Lower lobe of right lung (tissue), 2 donors: ENCODE data around the gene ACE. TPM values are rescaled to one million over a fixed set of nuclear protein-coding genes. Genes with fewer than 3 reads are reported as not detected.
A peak's percentile ranks its signal among the peaks of the same experiment; 100 is the strongest.

ENCODE experiments used
- ATAC-seq, 2 donors: fragments of 200-7000 bp; cut with Tn5 transposase; one replicate each; pipeline ENCODE4 v1.9.1; 2020 to 2022; ENCODE audit warnings: mild to moderate bottlenecking in 2 of 2, moderate library complexity in 2 of 2
- DNase-seq: peaks from one replicate; pipeline ENCODE4 v3.0.0-alpha.2; 2020
- H3K27ac ChIP-seq: fragments of 200-600 bp; one replicate; pipeline ENCODE4 v1.8.0; 2022
- H3K27me3 ChIP-seq: fragments of 200-600 bp; one replicate; pipeline ENCODE4 v1.8.0; 2022; ENCODE audit warnings: low read depth
- H3K36me3 ChIP-seq: fragments of 200-600 bp; one replicate; pipeline ENCODE4 v1.8.0; 2022; ENCODE audit warnings: mild to moderate bottlenecking
- H3K4me1 ChIP-seq: fragments of 200-600 bp; one replicate; pipeline ENCODE4 v1.8.0; 2022
- H3K4me3 ChIP-seq: fragments of 200-600 bp; one replicate; pipeline ENCODE4 v1.8.0; 2022; ENCODE audit warnings: mild to moderate bottlenecking
- H3K9me3 ChIP-seq: fragments of 200-600 bp; one replicate; pipeline ENCODE4 v1.8.0; 2022
- CTCF ChIP-seq: fragments of 200-600 bp; IDR thresholded peaks from one replicate; pipeline ENCODE4 v1.8.0; 2022; ENCODE audit warnings: antibody characterized with exemption, mild to moderate bottlenecking
- intact Hi-C: fragments of 100-400 bp; cut with DNase I; formaldehyde crosslinking; loops from one replicate; pipeline ENCODE4 v1.11.0; 2022
- total RNA-seq: library from RNA; stranded (reverse); fragmentation: NEBNext Ultra II Directional; extraction: Animal tissue kit (Norgen Biotek cat#: 25700); gene quantifications from one replicate; pipeline ENCODE4 v1.2.1, GENCODE V29; 2021
- donor health status: DM: no; HTN: yes; CAD: no; lungs with severe emphysema.

Gene ACE
- total RNA-seq, 1 donor from 2014 or later = 90.7 TPM

GRCh38 chr17:63534078-63534570, 57.3 kb downstream of the ACE start:
- H3K27ac ChIP-seq = no peak overlapping the region
- no peak for ATAC-seq
- TF ChIP-seq CTCF = no peak

GRCh38 chr17:63534816-63535455, 58.1 kb downstream of the ACE start:
- Histone ChIP-seq H3K4me1 (peaks cover 8% of the 10 kb centered on the region), H3K9me3 (no peaks in the 10 kb centered on the region), H3K27ac (no peak overlapping the region), H3K4me3 (no peak overlapping the region), H3K27me3 (peaks cover 24% of the 10 kb centered on the region), H3K36me3 (no peaks in the 10 kb centered on the region)
- ATAC-seq (no peak), DNase-seq (no peak)
- TF ChIP-seq CTCF = no peak
- intact Hi-C loops = no loop called here

More at GRCh38 chr17:63534078-63534570, 57.3 kb downstream of the ACE start:
- Histone ChIP-seq H3K9me3 (no peaks in the 10 kb centered on the region), H3K4me1 (peaks cover 8% of the 10 kb centered on the region), H3K27me3 (peaks cover 16% of the 10 kb centered on the region), H3K4me3 (no peak overlapping the region), H3K36me3 (no peaks in the 10 kb centered on the region)
- no peak for DNase-seq
- intact Hi-C loops = no loop called here

DNA sequence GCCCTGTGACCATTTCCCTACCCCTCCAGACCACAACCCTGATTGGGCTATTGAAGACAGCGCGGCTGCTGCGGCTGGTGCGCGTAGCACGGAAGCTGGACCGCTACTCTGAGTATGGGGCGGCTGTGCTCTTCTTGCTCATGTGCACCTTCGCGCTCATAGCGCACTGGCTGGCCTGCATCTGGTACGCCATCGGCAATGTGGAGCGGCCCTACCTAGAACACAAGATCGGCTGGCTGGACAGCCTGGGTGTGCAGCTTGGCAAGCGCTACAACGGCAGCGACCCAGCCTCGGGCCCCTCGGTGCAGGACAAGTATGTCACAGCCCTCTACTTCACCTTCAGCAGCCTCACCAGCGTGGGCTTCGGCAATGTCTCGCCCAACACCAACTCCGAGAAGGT, 58.8 kb downstream of the ACE start:
- Histone ChIP-seq H3K4me3 (no peak overlapping the region), H3K9me3 (no peaks in the 10 kb centered on the region), H3K27ac (no peak overlapping the region), H3K4me1 (peaks cover 8% of the 10 kb centered on the region), H3K27me3 (peaks cover 25% of the 10 kb centered on the region), H3K36me3 (no peaks in the 10 kb centered on the region)
- intact Hi-C loops = no loop called here
- DNase-seq = peak; percentile 46
- no peak for TF ChIP-seq CTCF
- no peak for ATAC-seq

DNA sequence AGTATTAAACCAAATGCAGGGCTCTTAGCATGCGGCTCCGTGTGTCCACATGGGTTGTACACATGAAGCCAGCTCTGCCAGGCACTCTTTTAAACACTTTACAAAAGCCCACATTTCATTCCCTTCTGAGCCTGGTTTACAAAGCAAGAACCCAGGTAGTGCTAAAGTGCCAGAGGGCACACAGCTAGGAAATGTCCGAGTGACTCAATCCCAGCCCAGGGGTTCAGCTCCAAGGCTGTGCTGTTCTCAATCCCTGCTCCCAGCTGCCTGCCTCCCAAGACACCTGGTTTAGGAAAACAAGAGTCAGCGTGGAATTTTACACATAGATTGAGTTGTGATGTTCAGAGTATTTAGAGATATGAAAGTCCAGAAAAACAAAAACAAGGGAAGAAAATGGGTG, 60.1 kb downstream of the ACE start:
- Histone ChIP-seq H3K4me1 (peaks cover 8% of the 10 kb centered on the region), H3K9me3 (no peaks in the 10 kb centered on the region), H3K27me3 (peaks cover 25% of the 10 kb centered on the region), H3K36me3 (no peaks in the 10 kb centered on the region), H3K4me3 (no peak overlapping the region), H3K27ac (no peak overlapping the region)
- intact Hi-C loops = no loop called here
- TF ChIP-seq CTCF = no peak
- ATAC-seq (no peak), DNase-seq (peak; percentile 3)

- no peak overlapping the region for H3K27ac ChIP-seq
- ATAC-seq (peak; percentile 5 to 37), DNase-seq (peak; percentile 41)
- H3K4me1 ChIP-seq = peaks cover 8% of the 10 kb centered on the region
- H3K27me3 ChIP-seq = peaks cover 25% of the 10 kb centered on the region
- intact Hi-C loops = no loop called here
- peak overlapping the region; percentile 5 for H3K4me3 ChIP-seq
- no peak for TF ChIP-seq CTCF
- no peaks in the 10 kb centered on the region for H3K9me3 ChIP-seq
- no peaks in the 10 kb centered on the region for H3K36me3 ChIP-seq
These were observed 61.3 kb downstream of the ACE start for GRCh38 chr17:63537991-63538692.
